Measurements from ENCODE around the gene INSIG2.

The INSIG2 gene

GRCh38 chr2:118131771-118132170 lies 43.5 kb downstream of the INSIG2 start:
- no peak for DNase-seq

GRCh38 chr2:118133916-118134315 lies 45.6 kb downstream of the INSIG2 start:
- DNase-seq, result no peak

GRCh38 chr2:118134650-118135049 lies 46.4 kb downstream of the INSIG2 start:
- no peak for DNase-seq

GRCh38 chr2:118145207-118145606 lies 56.9 kb downstream of the INSIG2 start:
- no peak for DNase-seq

GRCh38 chr2:118145806-118146205 lies 57.5 kb downstream of the INSIG2 start:
- no peak for DNase-seq

- no peak for DNase-seq
These were observed 58.3 kb downstream of the INSIG2 start for GRCh38 chr2:118146315-118147283.

- DNase-seq, result no peak
These were observed 59.9 kb downstream of the INSIG2 start for GRCh38 chr2:118148133-118148532.

GRCh38 chr2:118148809-118149208 lies 60.5 kb downstream of the INSIG2 start:
- no peak for DNase-seq

GRCh38 chr2:118150294-118150693 lies 62.0 kb downstream of the INSIG2 start:
- no peak for DNase-seq

GRCh38 chr2:118151831-118152230 lies 63.6 kb downstream of the INSIG2 start:
- no peak for DNase-seq

- DNase-seq, result no peak
These were observed 65.2 kb downstream of the INSIG2 start for GRCh38 chr2:118153433-118153832.

- DNase-seq, result no peak
These were observed 65.9 kb downstream of the INSIG2 start for GRCh38 chr2:118154176-118154575.
